HepG2 (cell line): ENCODE measurements around the gene PPP2R5D. TPM values are rescaled to one million over a fixed set of nuclear protein-coding genes. Genes with fewer than 3 reads are reported as not detected.
A peak's percentile ranks its signal among the peaks of the same experiment; 100 is the strongest.

Experiments used
- KAT7 ChIP-seq: IDR thresholded peaks from 2 replicates; pipeline ENCODE4 v1.6.1; 2018; ENCODE audit warnings: borderline replicate concordance, missing compliant biosample characterization
- KDM5A ChIP-seq: fragments of 200-600 bp; sonication (generic); IDR thresholded peaks from 2 replicates; pipeline ENCODE4 v1.7.0; 2018; ENCODE audit warnings: antibody characterized with exemption, mild to moderate bottlenecking, low read length, borderline replicate concordance
- THAP11 ChIP-seq: IDR thresholded peaks from 2 replicates; pipeline ENCODE4 v1.6.1; 2016; ENCODE audit warnings: missing biosample characterization, missing genetic modification reagents
- ZBTB8A ChIP-seq: sonication (generic); formaldehyde crosslinking; IDR thresholded peaks from 2 replicates; pipeline ENCODE4 v1.4.0; 2020; ENCODE audit warnings: mild to moderate bottlenecking, low read depth, missing genetic modification reagents, borderline replicate concordance
- ZFY ChIP-seq: sonication (generic); formaldehyde crosslinking; IDR thresholded peaks from 2 replicates; pipeline ENCODE4 v1.4.0; 2020; ENCODE audit warnings: missing genetic modification reagents
- ZFYVE20 ChIP-seq: sonication (generic); formaldehyde crosslinking; IDR thresholded peaks from 2 replicates; pipeline ENCODE4 v1.8.0; 2023; ENCODE audit warnings: low read depth, mild to moderate bottlenecking, moderate library complexity, missing genetic modification reagents, borderline replicate concordance
- ZNF432 ChIP-seq: sonication (generic); formaldehyde crosslinking; IDR thresholded peaks from 2 replicates; pipeline ENCODE4 v1.5.0; 2020; ENCODE audit warnings: missing genetic modification reagents, mild to moderate bottlenecking, borderline replicate concordance
- ZNF678 ChIP-seq: sonication (generic); formaldehyde crosslinking; IDR thresholded peaks from 2 replicates; pipeline ENCODE4 v1.4.0; 2020; ENCODE audit warnings: mild to moderate bottlenecking, missing genetic modification reagents
- polyA plus RNA-seq, 8 experiments: library from polyadenylated mRNA; depleted of rRNA in 3 of 8; stranded (reverse) in 7 of 8; unstranded in 1 of 8; fragments of >200 nt; fragmentation: Illumina TruSeq in 4 of 8; extraction: Trizol in 4 of 8; gene quantifications; 2 replicates each; pipeline versions ENCODE4 v1.2.1 to v1.2.3, GENCODE V29; 2011 to 2016; ENCODE audit warnings: low read depth in 4 of 8, missing spikeins in 1 of 8, mixed read lengths in 1 of 8; ENCODE audit not compliant: insufficient read depth in 1 of 8
- total RNA-seq, 5 experiments: library from RNA; depleted of rRNA; stranded (reverse); fragments of >200 nt; fragmentation: Illumina TruSeq; extraction: Trizol; gene quantifications; 2 replicates each; pipeline ENCODE4 v1.2.3, GENCODE V29; 2016; ENCODE audit warnings: low read depth in 1 of 5
- TF ChIP-seq, protein P1 (sequence below): sonication (generic); formaldehyde crosslinking; IDR thresholded peaks from 2 replicates; pipeline ENCODE4 v1.5.0; 2020; ENCODE audit warnings: missing genetic modification reagents
- TF ChIP-seq, protein P2 (sequence below): sonication (generic); formaldehyde crosslinking; IDR thresholded peaks from 2 replicates; pipeline ENCODE4 v1.4.0; 2020; ENCODE audit warnings: missing genetic modification reagents
- TF ChIP-seq, protein P3 (sequence below): IDR thresholded peaks from 2 replicates; pipeline ENCODE4 v1.6.1; 2016; ENCODE audit warnings: missing biosample characterization, missing genetic modification reagents, low read depth
- TF ChIP-seq, protein P4 (sequence below): sonication (generic); formaldehyde crosslinking; IDR thresholded peaks from 2 replicates; pipeline ENCODE4 v1.4.0; 2020; ENCODE audit warnings: mild to moderate bottlenecking, missing genetic modification reagents
- TF ChIP-seq, protein P5 (sequence below): sonication (generic); formaldehyde crosslinking; IDR thresholded peaks from 2 replicates; pipeline ENCODE4 v1.8.0; 2022; ENCODE audit warnings: mild to moderate bottlenecking, missing genetic modification reagents; ENCODE audit not compliant: insufficient replicate concordance
- TF ChIP-seq, protein P6 (sequence below): sonication (generic); formaldehyde crosslinking; IDR thresholded peaks from 2 replicates; pipeline ENCODE4 v1.4.0; 2020; ENCODE audit warnings: missing genetic modification reagents, borderline replicate concordance

Gene PPP2R5D
- total and polyA plus RNA-seq, 2 of the 13 experiments (the other 11 are each of a cell fraction or from before 2014, with no cell fraction given): 53.7 to 60.4 TPM

DNA sequence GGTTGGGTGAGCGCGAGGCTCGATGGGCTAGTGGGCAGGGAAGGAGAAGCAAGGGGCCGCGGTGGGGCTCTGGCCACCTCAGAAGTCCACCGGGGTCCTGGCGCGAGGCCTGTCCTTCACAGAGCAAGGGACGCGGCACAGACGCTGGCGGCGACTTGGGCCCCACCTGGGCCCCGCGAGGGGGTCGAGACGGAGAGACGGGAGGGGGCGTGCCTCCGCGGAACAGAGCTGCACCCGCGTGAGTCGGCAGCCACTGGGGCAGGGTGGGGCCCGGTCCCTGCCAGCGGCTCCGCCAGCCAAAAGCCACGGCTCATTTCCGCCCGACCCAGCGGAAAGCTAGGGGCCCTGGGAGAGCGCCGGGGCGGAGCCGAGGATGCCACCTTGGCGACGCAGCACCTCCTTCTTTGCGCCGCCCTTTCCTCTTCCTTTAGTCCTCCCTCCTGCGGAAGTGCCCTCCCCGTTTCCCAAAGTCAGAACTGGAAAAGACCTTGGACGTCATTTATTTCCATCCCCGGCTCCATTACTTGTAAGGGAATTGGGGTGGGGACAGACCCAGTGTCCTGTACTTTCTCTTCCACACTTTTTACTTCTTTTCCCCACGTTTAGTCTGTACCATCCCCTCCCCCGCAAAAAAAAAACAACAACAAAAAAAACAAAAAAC is 69.3 kb downstream of the PPP2R5D start, which contains the start of gene CUL7 (continued):
- TF ChIP-seq, protein P1, sequence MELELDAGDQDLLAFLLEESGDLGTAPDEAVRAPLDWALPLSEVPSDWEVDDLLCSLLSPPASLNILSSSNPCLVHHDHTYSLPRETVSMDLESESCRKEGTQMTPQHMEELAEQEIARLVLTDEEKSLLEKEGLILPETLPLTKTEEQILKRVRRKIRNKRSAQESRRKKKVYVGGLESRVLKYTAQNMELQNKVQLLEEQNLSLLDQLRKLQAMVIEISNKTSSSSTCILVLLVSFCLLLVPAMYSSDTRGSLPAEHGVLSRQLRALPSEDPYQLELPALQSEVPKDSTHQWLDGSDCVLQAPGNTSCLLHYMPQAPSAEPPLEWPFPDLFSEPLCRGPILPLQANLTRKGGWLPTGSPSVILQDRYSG (CRISPR knock-in tag): no peak
- TF ChIP-seq, protein P2, sequence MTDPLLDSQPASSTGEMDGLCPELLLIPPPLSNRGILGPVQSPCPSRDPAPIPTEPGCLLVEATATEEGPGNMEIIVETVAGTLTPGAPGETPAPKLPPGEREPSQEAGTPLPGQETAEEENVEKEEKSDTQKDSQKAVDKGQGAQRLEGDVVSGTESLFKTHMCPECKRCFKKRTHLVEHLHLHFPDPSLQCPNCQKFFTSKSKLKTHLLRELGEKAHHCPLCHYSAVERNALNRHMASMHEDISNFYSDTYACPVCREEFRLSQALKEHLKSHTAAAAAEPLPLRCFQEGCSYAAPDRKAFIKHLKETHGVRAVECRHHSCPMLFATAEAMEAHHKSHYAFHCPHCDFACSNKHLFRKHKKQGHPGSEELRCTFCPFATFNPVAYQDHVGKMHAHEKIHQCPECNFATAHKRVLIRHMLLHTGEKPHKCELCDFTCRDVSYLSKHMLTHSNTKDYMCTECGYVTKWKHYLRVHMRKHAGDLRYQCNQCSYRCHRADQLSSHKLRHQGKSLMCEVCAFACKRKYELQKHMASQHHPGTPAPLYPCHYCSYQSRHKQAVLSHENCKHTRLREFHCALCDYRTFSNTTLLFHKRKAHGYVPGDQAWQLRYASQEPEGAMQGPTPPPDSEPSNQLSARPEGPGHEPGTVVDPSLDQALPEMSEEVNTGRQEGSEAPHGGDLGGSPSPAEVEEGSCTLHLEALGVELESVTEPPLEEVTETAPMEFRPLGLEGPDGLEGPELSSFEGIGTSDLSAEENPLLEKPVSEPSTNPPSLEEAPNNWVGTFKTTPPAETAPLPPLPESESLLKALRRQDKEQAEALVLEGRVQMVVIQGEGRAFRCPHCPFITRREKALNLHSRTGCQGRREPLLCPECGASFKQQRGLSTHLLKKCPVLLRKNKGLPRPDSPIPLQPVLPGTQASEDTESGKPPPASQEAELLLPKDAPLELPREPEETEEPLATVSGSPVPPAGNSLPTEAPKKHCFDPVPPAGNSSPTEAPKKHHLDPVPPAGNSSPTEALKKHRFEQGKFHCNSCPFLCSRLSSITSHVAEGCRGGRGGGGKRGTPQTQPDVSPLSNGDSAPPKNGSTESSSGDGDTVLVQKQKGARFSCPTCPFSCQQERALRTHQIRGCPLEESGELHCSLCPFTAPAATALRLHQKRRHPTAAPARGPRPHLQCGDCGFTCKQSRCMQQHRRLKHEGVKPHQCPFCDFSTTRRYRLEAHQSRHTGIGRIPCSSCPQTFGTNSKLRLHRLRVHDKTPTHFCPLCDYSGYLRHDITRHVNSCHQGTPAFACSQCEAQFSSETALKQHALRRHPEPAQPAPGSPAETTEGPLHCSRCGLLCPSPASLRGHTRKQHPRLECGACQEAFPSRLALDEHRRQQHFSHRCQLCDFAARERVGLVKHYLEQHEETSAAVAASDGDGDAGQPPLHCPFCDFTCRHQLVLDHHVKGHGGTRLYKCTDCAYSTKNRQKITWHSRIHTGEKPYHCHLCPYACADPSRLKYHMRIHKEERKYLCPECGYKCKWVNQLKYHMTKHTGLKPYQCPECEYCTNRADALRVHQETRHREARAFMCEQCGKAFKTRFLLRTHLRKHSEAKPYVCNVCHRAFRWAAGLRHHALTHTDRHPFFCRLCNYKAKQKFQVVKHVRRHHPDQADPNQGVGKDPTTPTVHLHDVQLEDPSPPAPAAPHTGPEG: 0 out of 2 replicates have a peak, but pooled peaks have one; percentile 51
- TF ChIP-seq, protein P3, sequence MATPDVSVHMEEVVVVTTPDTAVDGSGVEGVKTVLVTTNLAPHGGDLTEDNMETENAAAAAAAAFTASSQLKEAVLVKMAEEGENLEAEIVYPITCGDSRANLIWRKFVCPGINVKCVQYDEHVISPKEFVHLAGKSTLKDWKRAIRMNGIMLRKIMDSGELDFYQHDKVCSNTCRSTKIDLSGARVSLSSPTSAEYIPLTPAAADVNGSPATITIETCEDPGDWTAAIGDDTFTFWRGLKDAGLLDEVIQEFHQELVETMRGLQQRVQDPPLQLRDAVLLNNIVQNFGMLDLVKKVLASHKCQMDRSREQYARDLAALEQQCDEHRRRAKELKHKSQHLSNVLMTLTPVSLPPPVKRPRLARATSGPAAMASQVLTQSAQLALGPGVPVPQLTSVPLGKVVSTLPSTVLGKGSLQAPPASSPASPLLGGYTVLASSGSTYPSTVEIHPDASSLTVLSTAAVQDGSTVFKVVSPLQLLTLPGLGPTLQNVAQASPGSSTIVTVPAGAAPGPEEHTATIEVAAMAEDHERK (CRISPR knock-in tag): peak; percentile 69
- peak; percentile 98 for TF ChIP-seq KAT7 (CRISPR knock-in tag)
- 0 out of 2 replicates have a peak, but pooled peaks have one; percentile 65 for TF ChIP-seq KDM5A
- TF ChIP-seq, protein P4, sequence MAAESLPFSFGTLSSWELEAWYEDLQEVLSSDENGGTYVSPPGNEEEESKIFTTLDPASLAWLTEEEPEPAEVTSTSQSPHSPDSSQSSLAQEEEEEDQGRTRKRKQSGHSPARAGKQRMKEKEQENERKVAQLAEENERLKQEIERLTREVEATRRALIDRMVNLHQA: no peak
- TF ChIP-seq THAP11 (CRISPR knock-in tag): peak; percentile 94
- TF ChIP-seq, protein P5, sequence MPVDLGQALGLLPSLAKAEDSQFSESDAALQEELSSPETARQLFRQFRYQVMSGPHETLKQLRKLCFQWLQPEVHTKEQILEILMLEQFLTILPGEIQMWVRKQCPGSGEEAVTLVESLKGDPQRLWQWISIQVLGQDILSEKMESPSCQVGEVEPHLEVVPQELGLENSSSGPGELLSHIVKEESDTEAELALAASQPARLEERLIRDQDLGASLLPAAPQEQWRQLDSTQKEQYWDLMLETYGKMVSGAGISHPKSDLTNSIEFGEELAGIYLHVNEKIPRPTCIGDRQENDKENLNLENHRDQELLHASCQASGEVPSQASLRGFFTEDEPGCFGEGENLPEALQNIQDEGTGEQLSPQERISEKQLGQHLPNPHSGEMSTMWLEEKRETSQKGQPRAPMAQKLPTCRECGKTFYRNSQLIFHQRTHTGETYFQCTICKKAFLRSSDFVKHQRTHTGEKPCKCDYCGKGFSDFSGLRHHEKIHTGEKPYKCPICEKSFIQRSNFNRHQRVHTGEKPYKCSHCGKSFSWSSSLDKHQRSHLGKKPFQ: no peak
- TF ChIP-seq ZNF432 (CRISPR knock-in tag): no peak
- TF ChIP-seq ZFYVE20: peak; percentile 56; the same call in 1 of the 2 replicates
- TF ChIP-seq ZFY (CRISPR knock-in tag): peak; percentile 95
- peak; percentile 47; the same call in 1 of the 2 replicates for TF ChIP-seq ZBTB8A (CRISPR knock-in tag)
- peak; percentile 98 for TF ChIP-seq ZNF678 (CRISPR knock-in tag)
- TF ChIP-seq, protein P6, sequence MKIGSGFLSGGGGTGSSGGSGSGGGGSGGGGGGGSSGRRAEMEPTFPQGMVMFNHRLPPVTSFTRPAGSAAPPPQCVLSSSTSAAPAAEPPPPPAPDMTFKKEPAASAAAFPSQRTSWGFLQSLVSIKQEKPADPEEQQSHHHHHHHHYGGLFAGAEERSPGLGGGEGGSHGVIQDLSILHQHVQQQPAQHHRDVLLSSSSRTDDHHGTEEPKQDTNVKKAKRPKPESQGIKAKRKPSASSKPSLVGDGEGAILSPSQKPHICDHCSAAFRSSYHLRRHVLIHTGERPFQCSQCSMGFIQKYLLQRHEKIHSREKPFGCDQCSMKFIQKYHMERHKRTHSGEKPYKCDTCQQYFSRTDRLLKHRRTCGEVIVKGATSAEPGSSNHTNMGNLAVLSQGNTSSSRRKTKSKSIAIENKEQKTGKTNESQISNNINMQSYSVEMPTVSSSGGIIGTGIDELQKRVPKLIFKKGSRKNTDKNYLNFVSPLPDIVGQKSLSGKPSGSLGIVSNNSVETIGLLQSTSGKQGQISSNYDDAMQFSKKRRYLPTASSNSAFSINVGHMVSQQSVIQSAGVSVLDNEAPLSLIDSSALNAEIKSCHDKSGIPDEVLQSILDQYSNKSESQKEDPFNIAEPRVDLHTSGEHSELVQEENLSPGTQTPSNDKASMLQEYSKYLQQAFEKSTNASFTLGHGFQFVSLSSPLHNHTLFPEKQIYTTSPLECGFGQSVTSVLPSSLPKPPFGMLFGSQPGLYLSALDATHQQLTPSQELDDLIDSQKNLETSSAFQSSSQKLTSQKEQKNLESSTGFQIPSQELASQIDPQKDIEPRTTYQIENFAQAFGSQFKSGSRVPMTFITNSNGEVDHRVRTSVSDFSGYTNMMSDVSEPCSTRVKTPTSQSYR: peak; percentile 48; the same call in 1 of the 2 replicates
